ENCODE measurements around the gene FBXO41. TPM values are rescaled to one million over a fixed set of nuclear protein-coding genes. Genes with fewer than 3 reads are reported as not detected.

The FBXO41 gene
- polyA plus RNA-seq, 1 of the 3 experiments (the other 2 are of a cell fraction), result 3.1 TPM

- no peak for TF ChIP-seq CTCF (IDR thresholded peaks at IDR 0.05)
Measured at GRCh38 chr2:73217826-73218225, 66.5 kb downstream of the FBXO41 start (continued).

- 94% methylated on average over 5 of the region's 5 CpGs for WGBS (ENCODE audit: low lambda C conversion rate)
- Histone ChIP-seq H3K9me2 (no peaks in the 10 kb centered on the region), H3F3A (replicated peaks; ENCODE audit: insufficient read depth) (peaks cover 15% of the 10 kb centered on the region), H4K20me1 (ENCODE audit: insufficient read depth) (no peaks in the 10 kb centered on the region), H3K4me1 (ENCODE audit: control insufficient read depth in 1 of 2, insufficient read depth in 2 of 2, low read depth in 1 of 2, low read length in 1 of 2) (peaks cover 3 to 12% of the 10 kb centered on the region in 2 experiments; a peak in 2 of 4 replicates), H3K27ac (ENCODE audit: low read depth in 2 of 2, low read length in 1 of 2) (no peak overlapping the region), H2AFZ (ENCODE audit: low read depth) (no peak overlapping the region), H3K79me2 (ENCODE audit: insufficient read depth) (peaks cover 42% of the 10 kb centered on the region), H3K4me2 (no peak overlapping the region), H3K9ac (no peak overlapping the region), H3K36me3 (replicated peaks in 1 of 2; ENCODE audit: control insufficient read depth in 1 of 2, insufficient read depth in 2 of 2, low read length in 1 of 2) (peaks cover 6 to 17% of the 10 kb centered on the region in 2 experiments), H3K27me3 (ENCODE audit: insufficient read depth) (no peaks in the 10 kb centered on the region), H3K4me3 (ENCODE audit: low read depth in 2 of 2, low read length in 1 of 2) (no peak overlapping the region), H3K9me3 (no peaks in the 10 kb centered on the region)
- TF ChIP-seq USF2 (IDR thresholded peaks at IDR 0.05; ENCODE audit: borderline replicate concordance, low read depth, low read length), result no peak
- no peak for TF ChIP-seq RXRA (IDR thresholded peaks at IDR 0.05; ENCODE audit: borderline replicate concordance, low read depth)
- no peak for TF ChIP-seq EZH2phosphoT487 (IDR thresholded peaks at IDR 0.05; ENCODE audit: borderline replicate concordance, low read depth)
- TF ChIP-seq NRF1 (IDR thresholded peaks at IDR 0.05; ENCODE audit: low read depth, low read length), result no peak
- TF ChIP-seq CTCF (IDR thresholded peaks at IDR 0.05), result no peak
- TF ChIP-seq POLR2AphosphoS5 (IDR thresholded peaks at IDR 0.05; ENCODE audit: low read depth, low read length), result no peak
- no peak for TF ChIP-seq REST (IDR thresholded peaks at IDR 0.05; ENCODE audit: low read depth, low read length)
- TF ChIP-seq ELF1 (IDR thresholded peaks at IDR 0.05), result no peak
- TF ChIP-seq MEF2A (IDR thresholded peaks at IDR 0.05; ENCODE audit: borderline replicate concordance, low read depth), result no peak
- no peak for TF ChIP-seq MXI1 (IDR thresholded peaks at IDR 0.05; ENCODE audit: low read depth, low read length)
- no peak for TF ChIP-seq TEAD4 (IDR thresholded peaks at IDR 0.05; ENCODE audit: borderline replicate concordance, insufficient read depth)
- no peak for TF ChIP-seq RCOR1 (IDR thresholded peaks at IDR 0.05; ENCODE audit: low read length)
- no peak for TF ChIP-seq GATA2 (CRISPR knock-in tag; IDR thresholded peaks at IDR 0.05)
- TF ChIP-seq IRF3 (IDR thresholded peaks at IDR 0.05; ENCODE audit: low read depth, low read length), result no peak
- no peak for TF ChIP-seq GABPA (IDR thresholded peaks at IDR 0.05; ENCODE audit: low read depth)
- no peak for TF ChIP-seq MAX (IDR thresholded peaks at IDR 0.05; ENCODE audit: low read depth)
- no peak for TF ChIP-seq EP300 (IDR thresholded peaks at IDR 0.05; ENCODE audit: borderline replicate concordance in 1 of 2, low read depth in 1 of 2, low read length in 1 of 2)
- ChIA-PET CTCF (no interaction called here), POLR2A (no interaction called here)
- no peak for DNase-seq
Measured at GRCh38 chr2:73217160-73217559, 67.1 kb downstream of the FBXO41 start.

All from SK-N-SH (cell line).